ENCODE measurements around the gene CDK14. TPM values are rescaled to one million over a fixed set of nuclear protein-coding genes. Genes with fewer than 3 reads are reported as not detected.

Gene CDK14
- total and polyA plus RNA-seq, 11 donors, result 2.9 to 37.7 (median 21.3) TPM

- intact Hi-C loops (cut with DNase I), result no loop called here
- ATAC-seq, result peak; percentile 55 to 71 (median 66)
- peaks cover 0 to 3% (median 0%) of the 10 kb centered on the region in 12 donors for H3K4me1 ChIP-seq
- H3K36me3 ChIP-seq, result no peaks in the 10 kb centered on the region
- no peaks in the 10 kb centered on the region for H3K27me3 ChIP-seq
- H3K9me3 ChIP-seq, result no peaks in the 10 kb centered on the region
- DNase-seq, result peak in 1 of 5 donors; percentile 13
- H3K27ac ChIP-seq, result peak overlapping the region in 3 of 12 donors; percentile 2 to 46 (median 17)
- WGBS, 4 donors, result 71 to 85% (median 82%) methylated on average over 6 of the region's 6 CpGs
- TF ChIP-seq POLR2A (IDR thresholded peaks at IDR 0.05), result no peak
- TF ChIP-seq, protein P1, sequence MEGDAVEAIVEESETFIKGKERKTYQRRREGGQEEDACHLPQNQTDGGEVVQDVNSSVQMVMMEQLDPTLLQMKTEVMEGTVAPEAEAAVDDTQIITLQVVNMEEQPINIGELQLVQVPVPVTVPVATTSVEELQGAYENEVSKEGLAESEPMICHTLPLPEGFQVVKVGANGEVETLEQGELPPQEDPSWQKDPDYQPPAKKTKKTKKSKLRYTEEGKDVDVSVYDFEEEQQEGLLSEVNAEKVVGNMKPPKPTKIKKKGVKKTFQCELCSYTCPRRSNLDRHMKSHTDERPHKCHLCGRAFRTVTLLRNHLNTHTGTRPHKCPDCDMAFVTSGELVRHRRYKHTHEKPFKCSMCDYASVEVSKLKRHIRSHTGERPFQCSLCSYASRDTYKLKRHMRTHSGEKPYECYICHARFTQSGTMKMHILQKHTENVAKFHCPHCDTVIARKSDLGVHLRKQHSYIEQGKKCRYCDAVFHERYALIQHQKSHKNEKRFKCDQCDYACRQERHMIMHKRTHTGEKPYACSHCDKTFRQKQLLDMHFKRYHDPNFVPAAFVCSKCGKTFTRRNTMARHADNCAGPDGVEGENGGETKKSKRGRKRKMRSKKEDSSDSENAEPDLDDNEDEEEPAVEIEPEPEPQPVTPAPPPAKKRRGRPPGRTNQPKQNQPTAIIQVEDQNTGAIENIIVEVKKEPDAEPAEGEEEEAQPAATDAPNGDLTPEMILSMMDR (IDR thresholded peaks at IDR 0.05), result no peak
- no peak overlapping the region for H3K4me3 ChIP-seq
Observed at GRCh38 chr7:90931986-90932916, 336.1 kb downstream of the CDK14 start.

- H3K36me3 ChIP-seq, result no peaks in the 10 kb centered on the region
- H3K27ac ChIP-seq, result no peak overlapping the region
- H3K4me1 ChIP-seq, result peaks cover 0 to 3% (median 0%) of the 10 kb centered on the region in 12 donors
- H3K9me3 ChIP-seq, result peaks cover 0 to 7% (median 0%) of the 10 kb centered on the region in 12 donors
- 85 to 93% (median 89%) methylated on average over 3 of the region's 3 CpGs for WGBS, 4 donors
- no peaks in the 10 kb centered on the region for H3K27me3 ChIP-seq
- ATAC-seq, result no peak
- H3K4me3 ChIP-seq, result no peak overlapping the region
- intact Hi-C loops (cut with DNase I), result no loop called here
- no peak for DNase-seq
- no peak for TF ChIP-seq POLR2A (IDR thresholded peaks at IDR 0.05)
- TF ChIP-seq, protein P1 (IDR thresholded peaks at IDR 0.05), result no peak
Observed at GRCh38 chr7:90933041-90933440, 336.9 kb downstream of the CDK14 start.

- intact Hi-C loops (cut with DNase I), result no loop called here
- Histone ChIP-seq H3K4me3 (no peak overlapping the region), H3K9me3 (peaks cover 0 to 9% (median 0%) of the 10 kb centered on the region in 12 donors), H3K36me3 (no peaks in the 10 kb centered on the region), H3K27me3 (no peaks in the 10 kb centered on the region), H3K27ac (no peak overlapping the region), H3K4me1 (peaks cover 0 to 3% (median 0%) of the 10 kb centered on the region in 12 donors)
- ATAC-seq (peak; percentile 38 to 80 (median 52)), DNase-seq (peak in 2 of 5 donors; percentile 25 to 44)
- 88 to 98% (median 93%) methylated on average over 2 to 5 of the region's 5 CpGs for WGBS, 4 donors
- TF ChIP-seq, protein P1 (IDR thresholded peaks at IDR 0.05), result no peak
- no peak for TF ChIP-seq POLR2A (IDR thresholded peaks at IDR 0.05)
Observed at GRCh38 chr7:90933984-90934383, 337.9 kb downstream of the CDK14 start.

DNA sequence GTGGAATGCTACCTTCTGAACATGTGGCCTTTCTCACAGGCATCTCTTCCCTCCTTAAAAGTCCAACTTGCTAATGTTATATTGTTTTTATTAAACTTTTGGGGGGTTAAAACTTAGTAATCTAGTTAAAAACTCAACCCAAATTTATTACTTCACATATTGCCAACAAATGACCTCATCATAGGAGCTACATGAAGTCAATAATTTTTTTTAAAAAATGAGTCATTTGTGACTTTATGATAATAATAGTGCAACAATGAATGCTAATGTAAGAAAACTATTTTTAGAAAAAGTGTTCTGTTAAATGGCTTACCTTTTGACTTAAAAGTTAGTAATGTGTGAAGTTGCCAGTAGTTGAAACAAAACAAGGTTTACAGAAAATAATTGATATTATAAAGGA, 342.2 kb downstream of the CDK14 start:
- H3K36me3 ChIP-seq, result no peaks in the 10 kb centered on the region
- TF ChIP-seq POLR2A (IDR thresholded peaks at IDR 0.05), result no peak
- TF ChIP-seq, protein P1 (IDR thresholded peaks at IDR 0.05), result no peak
- no peak overlapping the region for H3K27ac ChIP-seq
- H3K4me3 ChIP-seq, result no peak overlapping the region
- ATAC-seq (no peak), DNase-seq (no peak)
- intact Hi-C loops (cut with DNase I), result no loop called here
- no peaks in the 10 kb centered on the region for H3K27me3 ChIP-seq
- H3K4me1 ChIP-seq, result no peaks in the 10 kb centered on the region
- peaks cover 0 to 9% (median 0%) of the 10 kb centered on the region in 12 donors for H3K9me3 ChIP-seq

Measured in heart left ventricle (tissue), 16 donors.